ENCODE measurements around the gene MED28. TPM values are rescaled to one million over a fixed set of nuclear protein-coding genes. Genes with fewer than 3 reads are reported as not detected.

MED28 gene
- total and polyA plus RNA-seq, 10 of the 15 experiments (the other 5 are each of a cell fraction or from before 2014, with no cell fraction given) = 19.9 to 77.4 (median 52.0) TPM

GRCh38 chr4:17665346-17665745 is 50.9 kb downstream of the MED28 start:
- ATAC-seq (peak; percentile 52), DNase-seq (ENCODE audit: low read depth, low spot score) (no peak), FAIRE-seq (peak; percentile 56)
- Histone ChIP-seq H3K4me1 (ENCODE audit: control insufficient read depth, insufficient read depth, low read length) (peaks cover 8% of the 10 kb centered on the region), H3K4me3 (no peak overlapping the region), H2AFZ (ENCODE audit: control insufficient read depth, low read depth, low read length) (no peak overlapping the region), H3K27me3 (replicated peaks in 1 of 2; ENCODE audit: control insufficient read depth in 2 of 2, insufficient read depth in 2 of 2, low read length in 1 of 2) (no peaks in the 10 kb centered on the region), H3K27ac (ENCODE audit: control insufficient read depth, insufficient read depth) (no peak overlapping the region), H3K36me3 (ENCODE audit: control insufficient read depth in 2 of 2, insufficient read depth in 2 of 2, low read length in 1 of 2) (no peaks in the 10 kb centered on the region), H3K4me2 (ENCODE audit: control insufficient read depth, insufficient read depth) (no peak overlapping the region), H3K9me3 (replicated peaks; ENCODE audit: control insufficient read depth, insufficient read depth, low read length) (no peaks in the 10 kb centered on the region), H4K20me1 (ENCODE audit: control insufficient read depth, insufficient read depth) (no peaks in the 10 kb centered on the region), H3K9ac (ENCODE audit: control insufficient read depth, insufficient read depth, low read length) (no peak overlapping the region), H3K79me2 (ENCODE audit: control insufficient read depth, insufficient read depth, low read length) (no peaks in the 10 kb centered on the region)
- ChIA-PET CTCF (no interaction called here), SMC1A (ENCODE audit: uncharacterized antibody, unreplicated experiment) (interaction anchor here (0.7 to 1.7 kb wide), 2 partner anchors 117 to 941 kb away, joined by 3 to 5 read pairs; no protein-coding TSS in a partner anchor), POLR2A (interaction anchor here (1.0 kb wide), 1 partner anchor 45 kb away, joined by 4 read pairs; no protein-coding TSS in a partner anchor), RAD21 (ENCODE audit: unreplicated experiment) (no interaction called here)
- TF ChIP-seq NR2C1 (IDR thresholded peaks at IDR 0.05) = no peak
- intact Hi-C loops (cut with micrococcal nuclease; ENCODE audit: unreplicated experiment) = loop anchor here (5.0 kb wide), 1 partner anchor 142 kb away; no protein-coding TSS in a partner anchor
- BruUV-seq (replicated peaks) = no TSS peak
- 10% methylated on average over 1 of the region's 1 CpG for WGBS (ENCODE audit: insufficient coverage, insufficient replicate concordance, low lambda C conversion rate, missing lambda C conversion rate)
- in situ Hi-C loops (cut with MboI) = no loop called here

- TF ChIP-seq EZH2 (IDR thresholded peaks at IDR 0.05; ENCODE audit: borderline replicate concordance, control insufficient read depth, low read depth, low read length) = no peak
- TF ChIP-seq SUZ12 (IDR thresholded peaks at IDR 0.05; ENCODE audit: unreplicated experiment) = no peak
- no peak for TF ChIP-seq ZSCAN29 (IDR thresholded peaks at IDR 0.05)
- TF ChIP-seq, protein P1, sequence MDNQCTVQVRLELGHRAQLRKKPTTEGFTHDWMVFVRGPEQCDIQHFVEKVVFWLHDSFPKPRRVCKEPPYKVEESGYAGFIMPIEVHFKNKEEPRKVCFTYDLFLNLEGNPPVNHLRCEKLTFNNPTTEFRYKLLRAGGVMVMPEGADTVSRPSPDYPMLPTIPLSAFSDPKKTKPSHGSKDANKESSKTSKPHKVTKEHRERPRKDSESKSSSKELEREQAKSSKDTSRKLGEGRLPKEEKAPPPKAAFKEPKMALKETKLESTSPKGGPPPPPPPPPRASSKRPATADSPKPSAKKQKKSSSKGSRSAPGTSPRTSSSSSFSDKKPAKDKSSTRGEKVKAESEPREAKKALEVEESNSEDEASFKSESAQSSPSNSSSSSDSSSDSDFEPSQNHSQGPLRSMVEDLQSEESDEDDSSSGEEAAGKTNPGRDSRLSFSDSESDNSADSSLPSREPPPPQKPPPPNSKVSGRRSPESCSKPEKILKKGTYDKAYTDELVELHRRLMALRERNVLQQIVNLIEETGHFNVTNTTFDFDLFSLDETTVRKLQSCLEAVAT (IDR thresholded peaks at IDR 0.05) = no peak
- TF ChIP-seq SMAD5 (IDR thresholded peaks at IDR 0.05; ENCODE audit: low read depth) = no peak
- no peak for TF ChIP-seq CHD1 (IDR thresholded peaks at IDR 0.05; ENCODE audit: low read depth, low read length)
- H4K20me1 ChIP-seq (ENCODE audit: control insufficient read depth, insufficient read depth) = no peaks in the 10 kb centered on the region
- DNase-seq (ENCODE audit: low read depth, low spot score) = no peak
- H3K36me3 ChIP-seq (ENCODE audit: control insufficient read depth in 2 of 2, insufficient read depth in 2 of 2, low read length in 1 of 2) = no peaks in the 10 kb centered on the region
- WGBS (ENCODE audit: insufficient coverage, insufficient replicate concordance, low lambda C conversion rate, missing lambda C conversion rate) = 46% methylated on average over 3 of the region's 3 CpGs
- intact Hi-C loops (cut with micrococcal nuclease; ENCODE audit: unreplicated experiment) (loop anchor here (5.0 kb wide), 1 partner anchor 141 kb away; no protein-coding TSS in a partner anchor), in situ Hi-C loops (cut with MboI) (no loop called here)
- H3K4me2 ChIP-seq (ENCODE audit: control insufficient read depth, insufficient read depth) = no peak overlapping the region
- H3K9ac ChIP-seq (ENCODE audit: control insufficient read depth, insufficient read depth, low read length) = no peak overlapping the region
- no peak for ATAC-seq
- no TSS peak for BruUV-seq (replicated peaks)
- no peaks in the 10 kb centered on the region for H3K79me2 ChIP-seq (ENCODE audit: control insufficient read depth, insufficient read depth, low read length)
- ChIA-PET POLR2A (interaction anchor here (1.0 kb wide), 1 partner anchor 46 kb away, joined by 4 read pairs; no protein-coding TSS in a partner anchor), RAD21 (ENCODE audit: unreplicated experiment) (no interaction called here), SMC1A (ENCODE audit: uncharacterized antibody, unreplicated experiment) (interaction anchor here (0.7 to 1.7 kb wide), 2 partner anchors 117 to 940 kb away, joined by 3 to 5 read pairs; no protein-coding TSS in a partner anchor), CTCF (no interaction called here)
- no peak overlapping the region for H2AFZ ChIP-seq (ENCODE audit: control insufficient read depth, low read depth, low read length)
- no peak overlapping the region for H3K4me3 ChIP-seq
- peaks cover 8% of the 10 kb centered on the region for H3K4me1 ChIP-seq (ENCODE audit: control insufficient read depth, insufficient read depth, low read length)
- H3K27ac ChIP-seq (ENCODE audit: control insufficient read depth, insufficient read depth) = no peak overlapping the region
- no peaks in the 10 kb centered on the region for H3K9me3 ChIP-seq (replicated peaks; ENCODE audit: control insufficient read depth, insufficient read depth, low read length)
- FAIRE-seq = no peak
- H3K27me3 ChIP-seq (replicated peaks in 1 of 2; ENCODE audit: control insufficient read depth in 2 of 2, insufficient read depth in 2 of 2, low read length in 1 of 2) = no peaks in the 10 kb centered on the region
Measured at GRCh38 chr4:17665852-17666251, 51.4 kb downstream of the MED28 start.

All from GM12878 (cell line).